A172 (cell line): ENCODE data around the gene TIMM44. TPM values are rescaled to one million over a fixed set of nuclear protein-coding genes. Genes with fewer than 3 reads are reported as not detected.
A peak's percentile ranks its signal among the peaks of the same experiment; 100 is the strongest.
"Not testable (repeated sequence)": the region's sequence is repeated elsewhere in the genome, so short reads cannot be mapped to it uniquely, and the experiment has no call there.

ENCODE experiments used
- DNase-seq: peaks from one replicate; pipeline ENCODE4 v3.0.0-alpha.2; 2015; ENCODE audit warnings: low spot score
- total RNA-seq: library from RNA; depleted of rRNA; stranded (reverse); fragments of >200 nt; shearing (Covaris generic); gene quantifications from 2 replicates; pipeline ENCODE4 v1.2.3, GENCODE V29; 2014

TIMM44 gene
- total RNA-seq, 1 experiment from 2014 or later, result 92.0 TPM

- DNase-seq, result no peak
Measured at GRCh38 chr19:7976461-7976860, 33.0 kb upstream of the TIMM44 start.

- no peak for DNase-seq
Measured at GRCh38 chr19:7975037-7975436, 31.6 kb upstream of the TIMM44 start.

- no peak for DNase-seq
Measured at GRCh38 chr19:7973883-7974282, 30.4 kb upstream of the TIMM44 start.

- no peak for DNase-seq
Measured at GRCh38 chr19:7971553-7972520, 28.4 kb upstream of the TIMM44 start.

GRCh38 chr19:7970716-7971448, 27.4 kb upstream of the TIMM44 start:
- peak; percentile 41 for DNase-seq

GRCh38 chr19:7969555-7969939, 26.1 kb upstream of the TIMM44 start:
- DNase-seq, result no peak

- DNase-seq, result no peak
Measured at GRCh38 chr19:7968796-7969554, 25.5 kb upstream of the TIMM44 start.

- DNase-seq, result no peak
Measured at GRCh38 chr19:7968008-7968795, 24.7 kb upstream of the TIMM44 start.

- DNase-seq, result no peak
Measured at GRCh38 chr19:7965921-7966665, 22.6 kb upstream of the TIMM44 start.

GRCh38 chr19:7965259-7965841, 21.9 kb upstream of the TIMM44 start:
- DNase-seq, result no peak

- DNase-seq, result no peak
Measured at GRCh38 chr19:7963566-7963965, 20.1 kb upstream of the TIMM44 start.

- DNase-seq, result no peak
Measured at GRCh38 chr19:7962644-7963268, 19.3 kb upstream of the TIMM44 start.

- no peak for DNase-seq
Measured at GRCh38 chr19:7961920-7962626, 18.6 kb upstream of the TIMM44 start.

GRCh38 chr19:7961082-7961481, 17.6 kb upstream of the TIMM44 start:
- not testable (repeated sequence) for DNase-seq

- DNase-seq, result no peak
Measured at GRCh38 chr19:7959211-7959610, 15.7 kb upstream of the TIMM44 start.

GRCh38 chr19:7955696-7956095, 12.2 kb upstream of the TIMM44 start:
- DNase-seq, result no peak

GRCh38 chr19:7953576-7953975, 10.1 kb upstream of the TIMM44 start:
- DNase-seq, result no peak

- peak; percentile 31 for DNase-seq
Measured at GRCh38 chr19:7953060-7953459, 9.6 kb upstream of the TIMM44 start.

- no peak for DNase-seq
Measured at GRCh38 chr19:7947939-7948338, 4.5 kb upstream of the TIMM44 start.
